GM10847 (cell line): ENCODE results near the gene GDF11.

Experiments
- POLR2A ChIP-seq: IDR thresholded peaks from 2 replicates; pipeline ENCODE4 v1.6.1; 2011; ENCODE audit not compliant: insufficient read length; ENCODE audit errors: extremely low read depth

GDF11 gene

DNA sequence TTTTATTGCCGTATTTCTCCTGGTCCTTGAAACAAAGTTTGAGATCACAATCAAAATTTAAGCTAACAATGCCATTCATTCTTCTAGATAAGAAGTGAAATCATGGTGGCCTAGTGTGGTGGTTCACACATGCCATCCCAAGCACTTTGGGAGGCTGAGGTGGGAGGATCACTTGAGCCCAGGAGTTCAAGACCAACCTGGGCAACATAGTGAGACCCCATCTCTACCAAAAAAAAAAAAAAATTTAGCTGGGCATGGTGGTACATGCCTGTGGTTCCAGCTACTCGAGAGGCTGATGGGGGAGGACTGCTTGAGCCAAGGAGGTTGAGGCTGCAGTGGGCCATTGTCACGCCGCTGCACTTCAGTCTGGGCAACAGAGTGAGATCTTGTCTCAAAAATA lies 24.2 kb downstream of the GDF11 start:
- TF ChIP-seq POLR2A = no peak

DNA sequence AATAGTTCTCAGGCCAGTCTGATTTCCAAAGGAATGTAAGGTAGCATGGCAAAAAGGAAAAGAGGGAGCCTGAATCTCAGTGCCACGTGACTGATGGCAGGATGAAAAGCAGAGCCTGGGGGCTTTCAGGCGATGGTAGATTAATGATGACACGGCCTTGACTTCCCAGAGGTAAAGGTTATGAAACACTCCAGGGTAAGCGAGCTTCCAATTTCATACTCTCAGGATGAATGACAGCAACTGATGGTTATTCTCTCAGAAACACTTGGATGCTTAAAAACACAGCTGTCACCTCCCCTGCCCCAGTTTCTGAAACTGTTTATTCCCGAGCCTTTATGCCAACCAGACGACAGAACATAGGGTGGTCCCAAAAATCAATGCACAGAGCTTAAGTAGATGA lies 28.8 kb downstream of the GDF11 start:
- no peak for TF ChIP-seq POLR2A

DNA sequence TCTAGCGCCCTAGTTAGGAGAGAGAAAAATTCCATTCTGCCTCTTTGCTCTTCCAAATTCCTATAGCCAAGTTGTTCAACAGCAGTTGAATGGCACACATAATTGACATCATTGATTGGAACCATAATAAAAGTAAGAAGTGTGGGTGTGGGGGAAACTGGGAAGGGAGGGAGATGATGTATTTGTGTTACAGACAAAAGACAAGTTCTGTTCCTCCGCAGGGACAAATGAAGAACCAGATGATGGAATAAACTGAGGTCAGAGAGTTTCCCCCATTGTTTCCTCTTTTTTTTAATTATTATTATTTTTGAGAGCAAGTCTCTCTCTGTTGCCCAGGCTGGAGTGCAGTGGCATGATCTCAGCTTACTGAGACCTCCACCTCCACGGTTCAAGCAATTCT lies 34.9 kb downstream of the GDF11 start:
- no peak for TF ChIP-seq POLR2A

DNA sequence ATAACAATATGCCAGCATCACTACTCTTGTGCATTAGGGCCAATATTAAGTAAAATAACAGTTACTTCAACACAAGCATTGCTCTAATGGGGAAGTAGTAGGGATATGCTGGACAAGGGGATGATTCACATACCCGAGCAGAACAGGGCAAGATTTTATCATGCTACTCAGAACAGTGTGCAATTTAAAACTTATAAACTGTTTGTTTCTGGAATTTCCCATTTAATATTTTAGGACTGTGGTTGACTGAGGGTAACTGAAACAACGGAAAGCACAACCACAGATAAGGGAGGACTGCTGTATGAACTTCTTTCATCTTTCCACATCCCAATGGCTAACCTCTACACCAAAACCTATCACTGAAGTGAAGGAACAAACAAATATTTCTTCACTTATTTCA lies 37.8 kb downstream of the GDF11 start:
- no peak for TF ChIP-seq POLR2A

DNA sequence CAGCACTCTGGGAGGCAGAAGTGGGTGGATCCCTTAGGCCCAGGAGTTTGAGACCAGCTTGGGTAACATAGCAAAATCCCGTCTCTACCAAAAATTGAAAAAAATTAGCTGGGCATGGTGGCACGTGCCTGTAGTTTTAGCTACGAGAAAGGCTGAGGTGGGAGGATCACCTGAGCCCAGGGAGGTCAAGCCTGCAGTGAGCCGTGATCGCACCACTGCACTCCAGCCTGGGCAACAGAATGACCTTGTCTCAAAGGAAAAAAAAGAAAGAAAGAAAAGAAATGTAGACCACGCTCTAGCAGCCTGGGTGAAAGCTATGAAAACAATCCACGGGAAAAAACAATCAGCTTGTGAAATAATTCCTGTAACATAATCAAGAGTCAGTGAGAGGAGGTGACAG lies 45.6 kb downstream of the GDF11 start:
- TF ChIP-seq POLR2A = no peak

DNA sequence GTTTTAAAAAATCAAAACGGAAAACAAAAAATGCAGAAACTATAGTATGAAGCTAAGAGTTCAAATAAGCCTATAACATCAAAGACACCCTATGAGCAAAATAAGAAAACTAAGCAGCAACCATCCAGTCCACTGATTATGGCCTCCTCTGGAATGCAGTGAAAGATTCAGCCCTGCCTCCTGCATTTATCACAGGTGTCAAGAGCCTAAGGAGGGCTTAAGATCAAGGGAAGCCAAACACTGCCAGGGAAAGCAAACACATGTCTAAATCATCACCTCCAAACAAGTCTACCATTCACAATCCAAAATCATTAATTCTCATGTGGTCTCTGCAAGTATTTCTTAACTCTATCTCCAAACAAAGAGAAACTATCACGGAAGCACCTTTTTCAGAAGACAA lies 46.2 kb downstream of the GDF11 start:
- no peak for TF ChIP-seq POLR2A

DNA sequence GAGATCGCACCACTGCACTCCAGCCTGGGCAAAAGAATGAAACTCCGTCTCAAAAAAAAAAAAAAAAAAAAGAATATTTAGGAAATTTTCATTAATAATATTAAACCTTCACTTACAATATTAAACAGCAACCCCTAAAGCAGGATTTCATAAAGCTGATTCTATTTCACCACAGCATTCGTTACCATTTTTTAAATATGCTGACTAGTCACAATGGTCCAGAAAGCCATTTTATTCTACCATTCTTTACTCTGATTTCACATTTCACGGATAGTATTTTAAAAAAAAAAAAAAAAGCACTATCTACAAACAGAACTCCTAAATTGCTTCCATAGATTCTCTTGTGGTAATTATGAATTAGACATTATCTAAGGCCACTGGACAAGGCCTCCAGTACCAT lies 47.0 kb downstream of the GDF11 start:
- TF ChIP-seq POLR2A = no peak

DNA sequence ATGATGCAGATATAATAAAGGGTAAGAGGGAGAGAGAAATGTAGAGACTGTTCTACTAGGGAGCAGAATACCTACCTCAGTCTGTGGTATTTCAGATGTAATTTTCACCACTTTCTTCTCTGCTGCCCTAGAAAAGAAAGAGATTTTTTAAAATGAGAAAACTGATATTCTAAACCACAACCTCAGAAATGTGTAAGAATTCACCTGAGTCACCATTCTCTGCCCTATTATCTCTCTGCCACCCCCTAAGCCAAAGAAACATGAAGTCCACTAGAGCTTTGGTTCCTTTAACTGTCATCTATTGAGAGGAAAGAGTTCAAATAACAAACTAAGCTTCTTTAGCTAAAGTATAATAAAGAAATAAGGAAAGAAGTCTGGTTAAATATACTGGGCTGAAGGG lies 53.0 kb downstream of the GDF11 start:
- no peak for TF ChIP-seq POLR2A

DNA sequence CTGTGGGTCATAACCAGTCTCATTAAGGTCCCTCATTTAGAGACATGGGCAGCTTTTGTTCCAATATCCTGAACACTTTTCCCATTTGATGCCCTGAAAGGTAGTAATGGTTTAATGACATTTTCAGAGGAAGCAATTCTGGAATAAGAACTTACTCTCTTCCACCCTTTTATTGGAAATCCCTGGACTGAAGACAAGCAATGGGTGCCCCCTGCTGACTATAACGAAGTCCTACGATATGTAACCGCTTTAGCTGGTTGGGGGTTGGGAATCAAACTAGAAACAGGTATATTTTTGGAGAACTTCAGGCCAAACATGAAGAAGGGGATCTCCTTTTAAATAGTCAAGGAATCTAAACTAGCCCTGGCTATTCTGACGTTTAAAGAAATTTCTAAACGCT lies 54.1 kb downstream of the GDF11 start:
- no peak for TF ChIP-seq POLR2A

DNA sequence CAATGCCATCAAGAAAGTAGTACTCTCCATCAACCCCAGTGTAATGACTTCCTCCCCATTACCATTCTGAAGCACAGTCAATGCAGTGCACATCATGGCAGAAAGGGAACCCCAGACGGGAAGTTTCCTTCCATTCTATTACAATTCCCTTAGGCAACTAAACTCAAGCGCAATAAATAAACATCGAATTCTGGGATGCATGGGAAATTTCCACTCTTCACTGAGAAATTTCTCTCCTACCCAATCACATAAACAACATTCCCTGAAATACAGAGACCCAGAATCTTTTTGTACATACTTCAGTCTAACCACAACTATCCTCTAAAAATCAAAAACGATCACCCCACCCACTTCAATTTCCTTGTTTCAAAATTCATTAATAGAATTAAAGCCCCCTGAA lies 54.6 kb downstream of the GDF11 start:
- TF ChIP-seq POLR2A = no peak
